GM21825 (cell line): ENCODE measurements around the gene IZUMO3.
"Not testable (repeated sequence)": the region's sequence is repeated elsewhere in the genome, so short reads cannot be mapped to it uniquely, and the experiment has no call there.

ENCODE experiments used
- ATAC-seq: cut with Tn5 transposase; IDR thresholded peaks from one replicate; pipeline ENCODE4 v1.9.1; 2021; ENCODE audit warnings: mild to moderate bottlenecking, moderate library complexity; ENCODE audit not compliant: unreplicated experiment

Gene IZUMO3, protein sequence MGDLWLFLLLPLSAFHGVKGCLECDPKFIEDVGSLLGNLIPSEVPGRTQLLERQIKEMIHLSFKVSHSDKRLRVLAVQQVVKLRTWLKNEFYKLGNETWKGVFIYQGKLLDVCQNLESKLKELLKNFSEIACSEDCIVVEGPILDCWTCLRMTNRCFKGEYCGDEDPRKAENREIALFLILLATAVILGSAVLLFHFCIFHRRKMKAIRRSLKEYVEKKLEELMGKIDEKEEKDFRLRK

DNA sequence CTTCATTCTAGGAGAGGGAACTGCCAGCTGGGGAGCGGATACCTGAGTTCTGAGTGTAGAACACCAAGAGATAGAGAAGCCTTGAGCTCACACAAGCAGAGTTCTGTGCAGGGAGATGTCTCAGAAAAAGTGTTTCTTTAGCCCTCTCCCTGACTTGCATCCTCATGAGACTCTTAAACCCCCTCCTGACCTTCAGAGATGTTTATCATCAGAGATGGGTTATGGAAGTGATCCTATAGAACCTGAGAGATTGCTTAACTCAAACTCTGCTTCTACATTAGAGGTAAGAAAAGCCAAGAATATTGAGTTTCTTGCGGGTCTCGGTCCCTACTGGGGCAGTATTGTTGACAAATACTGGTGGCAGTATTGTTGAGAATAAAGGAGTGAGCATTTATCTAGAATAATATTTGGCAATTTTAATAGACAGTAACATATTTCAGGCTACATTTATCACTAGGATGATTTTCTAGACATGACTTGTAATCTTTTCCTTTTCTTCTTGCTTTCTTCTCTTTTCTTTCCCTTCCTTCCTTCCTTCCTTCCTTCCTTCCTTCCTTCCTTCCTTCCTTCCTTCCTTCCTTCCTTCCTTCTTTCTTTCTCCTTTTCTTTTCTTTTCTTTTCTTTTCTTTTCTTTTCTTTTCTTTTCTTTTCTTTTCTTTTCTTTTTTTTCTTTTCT lies at the start of gene IZUMO3:
Gene IZUMO3, minus strand, starts transcription at position 51 of the 676 bp plus-strand sequence. CDS start 248 bp downstream, outside the sequence.
- ATAC-seq = no peak

DNA sequence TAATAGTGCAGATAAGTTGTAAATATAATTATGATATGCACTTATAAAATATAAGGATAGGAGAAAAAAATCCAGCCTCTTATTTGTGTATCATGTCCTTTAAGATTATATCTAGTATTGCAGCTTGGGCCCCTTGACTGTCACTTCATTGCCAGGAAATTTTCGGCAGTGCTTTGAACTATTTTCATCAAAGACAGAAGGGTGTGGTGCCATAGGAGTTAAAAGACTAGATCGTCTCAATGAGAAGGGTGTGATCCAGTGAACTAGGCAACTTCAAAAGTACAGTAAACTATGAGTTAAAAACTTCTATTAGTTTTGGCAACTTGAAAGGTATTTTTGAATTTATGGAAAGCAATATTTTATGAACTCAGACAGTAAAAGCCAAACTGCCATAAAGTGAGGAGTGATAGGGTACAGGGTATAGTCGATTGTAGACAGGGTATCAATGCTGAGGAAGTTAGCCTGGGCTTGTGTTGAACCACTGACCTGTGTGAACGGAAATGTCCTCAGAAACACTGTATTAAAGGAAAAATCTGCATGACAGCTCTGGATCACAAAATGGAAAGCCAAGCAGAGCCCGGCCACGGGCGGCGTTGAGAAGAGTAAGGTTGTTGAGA lies 48.6 kb upstream of the IZUMO3 start:
- no peak for ATAC-seq

DNA sequence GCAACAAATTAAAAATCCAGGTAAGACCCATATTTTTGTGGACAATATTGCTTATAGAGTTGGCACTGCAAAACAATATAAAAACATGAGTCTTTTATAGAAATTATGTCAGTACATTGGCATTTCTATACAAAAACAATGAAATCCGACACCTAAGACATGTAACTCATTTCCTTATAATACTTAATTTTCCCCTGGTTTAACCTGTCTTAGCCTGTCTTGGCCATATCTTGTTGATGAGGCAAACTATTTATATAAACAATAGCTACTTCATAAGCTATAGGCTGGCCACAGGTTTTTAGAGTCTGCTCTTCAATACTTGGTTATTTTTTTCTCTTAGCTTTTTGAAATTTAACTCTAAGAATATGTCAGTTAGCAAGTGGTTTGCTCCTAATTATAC lies 44.7 kb upstream of the IZUMO3 start:
- ATAC-seq = no peak

DNA sequence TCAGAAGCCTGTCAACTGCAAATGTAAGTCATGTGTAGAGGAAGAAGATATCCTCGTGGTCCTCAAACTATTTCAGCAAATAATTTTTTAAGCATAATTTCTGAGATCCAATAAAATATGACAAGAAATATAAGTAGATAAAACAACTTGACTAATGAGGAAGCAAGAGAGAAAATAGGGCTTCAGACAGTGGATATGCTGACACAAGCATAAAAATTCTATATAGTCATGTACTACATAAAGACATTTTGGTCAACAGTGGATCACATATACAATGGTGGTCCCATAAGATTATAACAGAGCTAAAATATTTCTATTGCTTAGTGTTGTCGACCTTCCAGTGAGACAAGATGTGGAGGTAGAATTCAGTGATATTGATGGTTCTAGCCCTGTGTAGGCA lies 42.2 kb upstream of the IZUMO3 start:
- ATAC-seq = no peak

DNA sequence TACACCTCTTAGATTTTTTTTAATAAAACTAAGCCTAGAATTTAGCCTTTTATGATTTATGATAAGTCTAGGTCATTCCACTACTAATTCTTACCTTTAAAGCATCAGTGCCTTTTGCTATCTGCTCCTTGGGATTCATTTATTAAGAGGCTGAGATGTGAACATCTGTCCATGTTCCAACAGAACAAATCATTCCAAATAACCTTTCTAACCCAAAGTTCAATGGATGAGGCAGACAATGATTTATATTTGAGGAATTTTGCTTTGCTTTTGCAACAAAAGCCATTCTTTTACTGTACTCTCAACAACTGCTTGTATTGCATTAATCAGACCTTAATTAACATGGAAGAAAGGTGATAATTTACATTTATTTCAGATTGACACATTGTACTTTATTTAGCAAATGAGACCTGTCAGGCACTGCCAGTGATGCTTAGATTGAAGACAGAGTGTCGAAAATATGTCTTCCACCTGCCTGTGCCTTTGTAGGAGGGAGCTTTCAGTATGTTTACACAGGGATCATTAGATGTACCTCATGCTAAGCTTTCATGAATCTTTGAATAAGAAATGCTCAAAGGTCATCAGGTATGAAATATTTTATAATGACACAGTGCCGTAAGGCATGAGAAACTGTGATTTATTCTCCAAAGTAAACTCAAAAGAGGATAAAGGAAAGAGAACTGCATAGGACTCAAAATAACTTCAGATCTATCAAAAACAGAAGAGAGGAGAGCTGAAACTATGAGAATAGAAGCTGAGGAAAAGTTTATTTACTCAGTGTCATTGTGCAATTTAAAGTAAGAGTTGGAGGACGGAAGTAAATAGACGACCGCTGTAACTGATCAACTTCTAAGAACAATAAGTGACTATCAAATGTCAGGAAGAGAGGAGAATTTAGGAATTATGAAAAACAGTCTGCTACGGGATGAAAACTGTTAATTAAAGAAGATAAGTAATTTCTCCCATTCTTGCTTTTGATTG lies 36.7 kb upstream of the IZUMO3 start:
- no peak for ATAC-seq

DNA sequence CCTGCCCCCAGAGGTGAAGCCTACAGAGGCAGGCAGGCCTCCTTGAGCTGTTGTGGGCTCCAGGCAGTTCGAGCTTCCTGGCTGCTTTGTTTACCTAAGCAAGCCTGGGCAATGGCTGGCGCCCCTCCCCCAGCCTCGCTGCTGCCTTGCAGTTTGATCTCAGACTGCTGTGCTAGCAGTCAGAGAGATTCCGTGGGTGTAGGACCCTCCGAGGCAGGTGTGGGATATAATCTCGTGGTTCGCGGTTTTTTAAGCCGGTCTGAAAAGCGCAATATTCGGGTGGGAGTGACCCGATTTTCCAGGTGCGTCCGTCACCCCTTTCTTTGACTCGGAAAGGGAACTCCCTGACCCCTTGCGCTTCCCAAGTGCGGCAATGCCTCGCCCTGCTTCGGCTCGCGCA lies 34.3 kb upstream of the IZUMO3 start:
- not testable (repeated sequence) for ATAC-seq

DNA sequence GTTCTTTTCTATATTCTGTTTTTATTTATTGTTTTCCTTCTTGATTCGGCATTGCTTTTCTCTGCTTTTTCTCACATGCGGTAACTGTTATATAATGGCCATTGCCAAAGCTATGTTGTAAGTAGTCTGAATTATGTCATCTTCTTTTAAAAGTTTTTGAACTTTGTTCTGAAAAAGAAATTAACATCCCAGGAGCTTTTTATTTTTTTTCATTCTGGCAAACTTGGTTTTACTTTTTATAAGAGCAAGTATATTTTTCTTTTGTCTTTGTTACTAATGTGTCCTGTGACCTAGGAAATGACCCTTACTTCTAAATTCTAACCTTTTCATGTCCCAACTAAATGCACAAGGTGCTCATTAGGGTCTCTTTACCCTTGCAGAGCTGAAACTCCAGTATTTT lies 26.7 kb upstream of the IZUMO3 start:
- ATAC-seq = no peak

DNA sequence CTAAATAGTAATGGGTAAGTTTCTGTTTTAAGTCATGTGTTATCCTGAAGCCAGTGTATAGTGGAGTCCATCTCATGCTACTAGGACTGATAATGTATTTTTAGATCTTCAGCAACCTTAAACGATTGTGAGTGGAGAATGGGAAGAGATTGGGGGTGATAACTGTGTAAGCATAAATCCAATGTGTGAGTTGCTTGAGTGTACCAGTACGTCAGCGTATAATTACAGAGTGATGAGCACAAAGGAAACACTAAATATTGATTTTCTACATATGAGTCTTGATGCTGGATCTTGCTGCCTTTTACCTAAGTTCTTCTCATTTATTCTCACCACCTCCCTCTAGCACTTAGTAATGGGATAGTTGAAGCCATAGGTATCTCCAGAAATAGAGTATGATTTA lies 16.3 kb upstream of the IZUMO3 start:
- no peak for ATAC-seq

DNA sequence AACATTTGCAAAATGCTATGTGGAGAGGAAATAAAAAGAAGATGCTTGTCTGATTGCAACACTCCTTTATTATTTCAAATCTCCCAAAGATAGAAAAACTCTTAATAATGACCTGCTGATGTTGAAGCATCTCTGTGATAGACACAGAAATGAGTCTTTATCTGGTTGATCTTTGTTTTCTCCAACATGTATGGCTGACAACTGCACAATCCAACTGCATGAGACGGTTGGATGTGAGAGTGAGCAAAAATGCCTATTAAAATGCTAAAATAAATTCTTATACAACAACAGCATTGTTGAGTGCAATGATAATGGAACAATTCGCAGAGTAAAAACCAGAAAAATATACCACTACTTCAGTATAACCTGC lies 7.5 kb upstream of the IZUMO3 start:
- no peak for ATAC-seq

DNA sequence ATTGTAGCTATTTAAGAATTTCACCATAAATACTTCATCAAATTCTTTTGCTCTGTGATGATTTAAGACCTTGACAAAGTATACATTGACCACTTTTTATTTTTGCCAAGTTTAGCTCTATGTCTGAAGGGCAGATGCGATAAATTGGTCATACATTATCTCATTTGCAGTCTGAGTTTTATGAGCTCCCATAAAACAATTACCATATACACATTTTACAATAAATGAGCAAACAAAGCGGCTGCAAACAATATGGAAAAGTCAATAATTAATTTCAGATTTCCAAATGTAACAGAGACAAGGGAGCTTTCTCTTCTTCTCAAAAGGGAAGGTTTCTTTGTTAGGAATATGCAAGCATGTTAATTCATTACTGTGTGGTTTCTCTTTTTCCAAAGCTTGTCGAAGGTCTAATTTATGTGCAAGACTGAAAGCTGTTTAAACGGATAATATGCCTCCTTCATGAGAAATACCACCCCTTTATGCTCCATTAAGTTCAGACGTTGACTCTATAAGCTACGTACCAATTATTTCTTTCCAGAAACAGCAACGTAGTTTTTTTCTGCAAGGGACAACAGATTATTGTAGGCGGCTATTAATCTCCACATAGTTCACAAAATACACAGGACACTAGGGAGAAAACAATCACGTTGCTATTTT lies 7.0 kb upstream of the IZUMO3 start:
- ATAC-seq = no peak

DNA sequence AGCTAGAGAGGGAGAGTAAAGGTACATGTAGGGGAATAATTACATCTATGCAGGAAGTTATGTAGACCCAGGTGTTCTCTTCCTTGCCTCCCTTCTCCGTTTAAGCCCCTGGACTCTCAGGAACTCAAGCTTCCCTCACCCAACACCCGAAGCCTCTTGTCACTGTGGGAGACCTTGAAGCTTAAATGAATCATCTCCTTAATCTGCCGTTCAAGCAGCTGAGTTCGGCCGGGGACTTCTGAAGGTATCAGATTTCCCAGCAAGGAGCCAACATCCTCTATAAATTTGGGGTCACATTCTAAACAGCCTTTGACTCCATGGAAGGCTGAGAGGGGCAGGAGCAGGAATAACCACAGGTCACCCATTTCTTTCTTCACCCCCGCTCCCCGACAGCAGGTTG lies 412 bp downstream of the IZUMO3 start:
- no peak for ATAC-seq

DNA sequence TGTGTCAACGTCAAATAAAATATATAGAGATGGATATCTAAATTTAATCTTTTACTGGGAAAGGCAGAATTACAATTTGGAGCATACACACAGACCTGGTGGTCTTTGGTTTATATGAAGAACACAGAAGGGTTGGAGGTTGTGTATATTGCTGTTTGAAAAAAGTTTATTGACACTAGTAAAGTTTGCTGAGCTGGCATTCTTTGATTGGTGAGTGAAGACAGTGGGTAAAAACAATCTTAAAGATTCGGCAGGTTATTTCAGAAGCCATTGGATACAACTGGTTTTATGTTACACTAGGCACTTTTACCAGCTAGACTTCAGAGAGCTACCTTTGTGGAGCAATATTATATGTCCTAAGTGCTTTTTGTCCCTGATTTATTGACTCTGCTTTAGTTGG lies 27.2 kb downstream of the IZUMO3 start:
- no peak for ATAC-seq

DNA sequence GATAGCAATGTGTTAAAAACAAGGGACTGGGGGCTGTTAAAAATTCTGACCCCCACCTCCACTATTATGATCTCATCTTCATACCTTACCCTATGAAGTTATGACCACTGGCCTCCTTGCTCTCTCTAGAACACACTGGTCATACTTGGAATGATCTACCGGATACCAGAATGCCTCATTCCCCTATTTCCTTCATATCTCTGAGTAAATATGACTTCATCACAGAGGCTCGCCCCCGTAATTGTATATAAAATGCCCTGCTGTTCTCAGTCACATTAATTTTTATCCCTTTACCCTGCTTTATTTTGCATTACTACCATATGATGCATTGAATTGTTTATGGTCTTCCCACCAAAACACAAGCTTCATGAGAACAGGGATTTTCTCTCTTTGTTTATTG lies 29.2 kb downstream of the IZUMO3 start:
- ATAC-seq = no peak

DNA sequence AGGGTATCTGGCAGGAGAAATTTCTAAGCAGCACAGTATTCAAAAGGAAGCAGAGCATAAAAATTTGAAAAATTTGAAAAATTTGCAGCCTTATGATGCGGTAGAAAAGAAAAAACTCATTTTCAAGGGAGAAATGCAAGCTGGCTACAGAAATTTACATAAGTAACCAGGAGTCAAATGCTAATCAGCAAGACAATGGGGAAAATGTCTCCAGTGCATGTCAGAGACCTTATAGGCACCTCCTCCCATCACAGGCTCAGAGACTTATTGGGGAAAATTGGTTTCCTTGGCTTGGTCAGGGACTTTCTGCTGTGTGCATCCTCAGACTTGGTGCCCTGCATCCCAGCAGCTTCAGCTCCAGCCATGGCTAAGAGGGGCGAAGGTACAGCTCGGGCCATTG lies 35.8 kb downstream of the IZUMO3 start:
- ATAC-seq = no peak

DNA sequence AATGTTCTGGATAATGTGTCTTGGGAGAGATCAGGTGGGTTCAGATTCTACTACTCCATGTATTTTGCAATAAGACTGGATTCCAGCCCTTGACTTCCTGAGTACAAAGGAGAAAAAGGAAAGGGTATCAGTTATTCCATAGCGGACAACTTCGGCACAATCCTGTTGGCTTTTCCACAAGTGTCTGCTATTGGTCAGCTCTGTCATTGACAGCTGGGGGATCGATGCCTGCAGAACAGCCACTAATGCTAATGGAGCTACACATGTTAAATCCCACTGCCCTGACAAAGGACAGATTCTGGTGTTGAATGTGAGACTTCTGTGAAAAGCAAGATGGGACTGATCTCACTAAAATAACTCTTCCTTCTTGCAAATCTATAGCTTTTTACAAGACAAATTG lies 41.2 kb downstream of the IZUMO3 start:
- no peak for ATAC-seq

DNA sequence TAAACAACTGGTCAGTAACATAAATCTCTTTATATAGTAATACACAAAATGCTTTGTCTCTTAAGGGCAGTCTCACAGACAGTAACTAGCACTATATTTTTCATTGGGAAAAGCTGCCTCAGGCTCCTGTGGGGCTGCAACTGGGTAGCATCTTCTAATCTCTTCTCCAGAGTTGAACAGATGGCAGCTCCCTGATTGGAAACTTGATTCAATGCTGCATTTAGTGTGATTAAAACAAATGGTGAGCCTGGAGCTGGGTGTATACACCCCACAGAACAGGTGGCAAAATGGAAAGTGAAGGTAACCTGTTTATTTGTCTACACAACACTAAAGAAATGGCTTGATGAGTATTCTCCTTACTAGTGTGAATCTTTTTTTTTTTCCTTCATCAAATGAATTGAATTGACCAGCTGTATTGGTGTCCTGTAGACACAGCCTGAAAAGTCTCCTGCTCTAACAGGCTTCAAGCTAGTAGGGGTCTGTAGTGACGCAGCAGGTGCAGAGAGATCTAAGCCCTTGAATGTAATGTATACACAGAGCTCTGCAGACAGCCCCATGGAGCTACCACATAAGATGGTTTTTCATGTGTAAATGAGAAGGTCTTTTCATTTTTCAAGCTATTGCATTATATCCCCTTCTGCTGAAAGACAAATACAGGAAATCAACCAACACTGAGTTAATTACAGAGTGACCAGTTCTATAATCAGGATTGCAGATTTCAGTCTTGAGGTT lies 43.3 kb downstream of the IZUMO3 start:
- ATAC-seq = no peak

DNA sequence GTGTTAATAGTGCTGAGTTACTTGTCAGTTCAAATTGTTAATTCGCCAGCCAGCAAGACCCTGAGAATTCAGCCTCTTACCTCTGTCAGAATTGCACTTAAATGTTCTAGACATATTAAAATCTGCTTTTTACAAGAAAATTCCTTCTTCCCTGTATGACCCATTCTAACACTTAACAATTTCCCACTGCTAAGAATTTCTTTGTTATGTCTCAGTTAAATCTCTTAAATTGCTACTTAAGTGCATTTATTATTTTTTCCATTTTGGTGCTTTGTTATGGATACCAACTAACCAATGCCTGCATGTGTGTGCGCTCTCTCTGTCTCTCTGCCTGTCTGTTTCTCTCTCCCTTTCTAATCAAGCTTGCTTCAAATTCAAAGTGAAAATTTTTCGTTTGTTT lies 44.9 kb downstream of the IZUMO3 start:
- ATAC-seq = no peak

DNA sequence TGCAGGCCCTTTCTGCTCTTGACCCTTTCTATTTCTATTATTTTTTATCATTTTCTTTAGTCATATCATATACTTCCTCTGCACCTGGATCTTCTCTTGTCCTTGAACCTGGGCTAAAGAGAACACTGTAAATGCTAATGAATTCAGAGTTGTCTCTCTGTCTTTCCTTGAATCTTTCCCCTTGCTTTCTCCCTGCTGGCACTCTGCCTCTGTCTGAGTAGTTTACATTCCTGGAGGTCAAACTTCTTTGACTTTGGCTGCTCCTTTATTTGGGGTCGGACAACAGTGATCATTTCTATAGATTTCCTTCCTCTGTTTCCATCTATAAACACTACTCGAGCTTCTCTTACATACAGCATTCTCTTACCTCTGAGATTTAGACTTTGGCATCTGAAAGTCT lies 47.1 kb downstream of the IZUMO3 start:
- no peak for ATAC-seq

DNA sequence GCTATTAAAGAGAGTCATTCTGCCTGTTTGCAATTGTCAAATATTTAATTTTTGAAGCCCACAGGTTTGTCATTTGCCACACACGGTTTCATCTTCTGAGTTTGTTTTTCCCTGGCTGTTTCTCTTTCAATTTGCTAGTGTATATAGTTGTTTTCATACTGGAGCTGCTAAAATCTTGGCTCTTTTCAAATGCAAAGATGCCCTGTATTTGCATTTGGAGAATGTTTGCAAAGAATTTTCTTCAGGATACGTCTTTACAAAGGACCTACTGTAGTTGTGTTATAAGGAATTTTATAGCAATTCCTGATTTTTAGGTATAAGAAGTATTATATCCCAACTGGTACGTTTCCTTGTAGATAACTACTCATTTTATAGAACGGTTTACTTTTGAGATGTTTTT lies 48.0 kb downstream of the IZUMO3 start:
- ATAC-seq = no peak
